ENCODE data around the gene NKX2-4. TPM values are rescaled to one million over a fixed set of nuclear protein-coding genes. Genes with fewer than 3 reads are reported as not detected.

Gene NKX2-4
- total and polyA plus RNA-seq, 10 of the 15 experiments (the other 5 are each of a cell fraction or from before 2014, with no cell fraction given), result not detected

- no peak for ATAC-seq
- no peaks in the 10 kb centered on the region for H3K27me3 ChIP-seq (replicated peaks in 1 of 2; ENCODE audit: control insufficient read depth in 2 of 2, insufficient read depth in 2 of 2, low read length in 1 of 2)
- H3K9ac ChIP-seq (ENCODE audit: control insufficient read depth, insufficient read depth, low read length), result no peak overlapping the region
- ChIA-PET RAD21 (ENCODE audit: unreplicated experiment) (no interaction called here), CTCF (no interaction called here), SMC1A (ENCODE audit: uncharacterized antibody, unreplicated experiment) (interaction anchor here (0.7 kb wide), 1 partner anchor 858 kb away, joined by 6 read pairs; no protein-coding TSS in a partner anchor), POLR2A (no interaction called here)
- H4K20me1 ChIP-seq (ENCODE audit: control insufficient read depth, insufficient read depth), result no peaks in the 10 kb centered on the region
- no peak overlapping the region for H3K4me3 ChIP-seq
- in situ Hi-C loops (cut with MboI), result no loop called here
- H2AFZ ChIP-seq (ENCODE audit: control insufficient read depth, low read depth, low read length), result no peak overlapping the region
- intact Hi-C loops (cut with micrococcal nuclease; ENCODE audit: unreplicated experiment), result no loop called here
- DNase-seq (ENCODE audit: low read depth, low spot score), result no peak
- no peak overlapping the region for H3K4me2 ChIP-seq (ENCODE audit: control insufficient read depth, insufficient read depth)
- no peaks in the 10 kb centered on the region for H3K79me2 ChIP-seq (ENCODE audit: control insufficient read depth, insufficient read depth, low read length)
- no peak for FAIRE-seq
- H3K36me3 ChIP-seq (ENCODE audit: control insufficient read depth in 2 of 2, insufficient read depth in 2 of 2, low read length in 1 of 2), result peaks cover 0 to 11% of the 10 kb centered on the region in 2 experiments
- WGBS (ENCODE audit: insufficient coverage, insufficient replicate concordance, low lambda C conversion rate, missing lambda C conversion rate), result 100% methylated on average over 3 of the region's 3 CpGs
- no TSS peak for BruUV-seq (replicated peaks)
- H3K4me1 ChIP-seq (ENCODE audit: control insufficient read depth, insufficient read depth, low read length), result no peaks in the 10 kb centered on the region
- H3K9me3 ChIP-seq (replicated peaks; ENCODE audit: control insufficient read depth, insufficient read depth, low read length), result no peaks in the 10 kb centered on the region
- no peak overlapping the region for H3K27ac ChIP-seq (ENCODE audit: control insufficient read depth, insufficient read depth)
- TF ChIP-seq ZNF622 (IDR thresholded peaks at IDR 0.05) (no peak), JUNB (IDR thresholded peaks at IDR 0.05) (no peak), NR2C1 (IDR thresholded peaks at IDR 0.05) (no peak), CHD4 (IDR thresholded peaks at IDR 0.05) (no peak), PRDM15 (CRISPR knock-in tag; IDR thresholded peaks at IDR 0.05) (no peak), NKRF (conservative IDR thresholded peaks at IDR 0.05) (no peak), ETV6 (conservative IDR thresholded peaks at IDR 0.05 in 1 of 2, IDR thresholded peaks at IDR 0.05 in 1 of 2; ENCODE audit: borderline replicate concordance in 1 of 2, low read depth in 1 of 2) (no peak), TCF7 (IDR thresholded peaks at IDR 0.05; ENCODE audit: borderline replicate concordance) (no peak), LARP7 (IDR thresholded peaks at IDR 0.05) (no peak), ZBTB4 (CRISPR knock-in tag; IDR thresholded peaks at IDR 0.05) (no peak), NFYB (IDR thresholded peaks at IDR 0.05; ENCODE audit: insufficient read depth, low read depth, low read length) (no peak), YY1 (IDR thresholded peaks at IDR 0.05; ENCODE audit: low read depth, low read length) (no peak), YBX1 (IDR thresholded peaks at IDR 0.05) (no peak)
Observed at GRCh38 chr20:21376626-21377025, 20.7 kb downstream of the NKX2-4 start.

All from GM12878 (cell line).